ENCODE measurements around the gene HTRA3.

GRCh38 chr4:8227771-8228318, 41.7 kb upstream of the HTRA3 start:
- TF ChIP-seq CTCF (IDR thresholded peaks at IDR 0.05; ENCODE audit: low read depth, low read length, missing input control) (no peak), JUND (IDR thresholded peaks at IDR 0.05) (no peak), TAF1 (conservative IDR thresholded peaks at IDR 0.05) (no peak), HNF4A (conservative IDR thresholded peaks at IDR 0.05) (no peak), YY1 (IDR thresholded peaks at IDR 0.05) (no peak), MAX (IDR thresholded peaks at IDR 0.05) (no peak), EGR1 (IDR thresholded peaks at IDR 0.05; ENCODE audit: low read depth in 2 of 2) (no peak), RXRA (IDR thresholded peaks at IDR 0.05) (no peak), REST (IDR thresholded peaks at IDR 0.05) (no peak), ZBTB33 (IDR thresholded peaks at IDR 0.05) (no peak), GABPA (IDR thresholded peaks at IDR 0.05 in 1 of 2, conservative IDR thresholded peaks at IDR 0.05 in 1 of 2) (no peak), ATF3 (IDR thresholded peaks at IDR 0.05) (no peak), NR2F2 (IDR thresholded peaks at IDR 0.05) (no peak), RAD21 (IDR thresholded peaks at IDR 0.05) (no peak)

Measured in liver (tissue), 3 donors.